Measurements from ENCODE around the gene KCP.

- TF ChIP-seq, protein P1, sequence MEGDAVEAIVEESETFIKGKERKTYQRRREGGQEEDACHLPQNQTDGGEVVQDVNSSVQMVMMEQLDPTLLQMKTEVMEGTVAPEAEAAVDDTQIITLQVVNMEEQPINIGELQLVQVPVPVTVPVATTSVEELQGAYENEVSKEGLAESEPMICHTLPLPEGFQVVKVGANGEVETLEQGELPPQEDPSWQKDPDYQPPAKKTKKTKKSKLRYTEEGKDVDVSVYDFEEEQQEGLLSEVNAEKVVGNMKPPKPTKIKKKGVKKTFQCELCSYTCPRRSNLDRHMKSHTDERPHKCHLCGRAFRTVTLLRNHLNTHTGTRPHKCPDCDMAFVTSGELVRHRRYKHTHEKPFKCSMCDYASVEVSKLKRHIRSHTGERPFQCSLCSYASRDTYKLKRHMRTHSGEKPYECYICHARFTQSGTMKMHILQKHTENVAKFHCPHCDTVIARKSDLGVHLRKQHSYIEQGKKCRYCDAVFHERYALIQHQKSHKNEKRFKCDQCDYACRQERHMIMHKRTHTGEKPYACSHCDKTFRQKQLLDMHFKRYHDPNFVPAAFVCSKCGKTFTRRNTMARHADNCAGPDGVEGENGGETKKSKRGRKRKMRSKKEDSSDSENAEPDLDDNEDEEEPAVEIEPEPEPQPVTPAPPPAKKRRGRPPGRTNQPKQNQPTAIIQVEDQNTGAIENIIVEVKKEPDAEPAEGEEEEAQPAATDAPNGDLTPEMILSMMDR (optimal IDR thresholded peaks at IDR 0.05 in 1 of 3, IDR thresholded peaks at IDR 0.05 in 1 of 3, conservative IDR thresholded peaks at IDR 0.05 in 1 of 3; ENCODE audit: extremely low read depth in 1 of 3, insufficient read depth in 2 of 3, low read length in 3 of 3), result no peak
- TF ChIP-seq EZH2 (IDR thresholded peaks at IDR 0.05; ENCODE audit: low read length), result no peak
These were observed 42.5 kb downstream of the KCP start for GRCh38 chr7:128867842-128868623.

Data from keratinocyte (primary cell).